ENCODE data around the gene WNT7A. TPM values are rescaled to one million over a fixed set of nuclear protein-coding genes. Genes with fewer than 3 reads are reported as not detected.

WNT7A gene
- total RNA-seq, 1 donor from 2014 or later: not detected

DNA sequence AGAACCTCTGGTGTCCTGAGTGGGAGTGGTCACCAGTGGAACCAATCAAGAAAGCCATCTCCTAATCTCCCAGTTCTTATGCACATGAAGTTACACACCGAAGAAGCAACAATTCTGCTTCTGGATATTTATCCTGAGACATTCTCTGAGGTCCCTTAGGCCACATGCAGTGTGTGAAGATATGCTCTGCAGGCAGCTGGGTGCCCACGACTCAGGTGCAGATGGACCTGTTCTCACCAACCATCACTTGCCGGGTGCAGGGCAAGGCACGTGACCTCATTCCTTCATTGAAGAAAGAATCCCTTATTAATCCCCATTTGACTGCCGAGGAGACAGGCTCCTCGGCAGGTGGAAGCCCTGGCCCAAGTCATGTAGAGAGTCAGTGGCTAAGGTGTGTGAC is 79.8 kb downstream of the WNT7A start:
- no peaks in the 10 kb centered on the region for H3K36me3 ChIP-seq
- H3K79me2 ChIP-seq (ENCODE audit: low read depth): no peaks in the 10 kb centered on the region
- H3K9me3 ChIP-seq (ENCODE audit: low read depth): no peaks in the 10 kb centered on the region
- Mint-ChIP-seq H3K27me3 (ENCODE audit: insufficient read depth, low read depth) (peaks cover 5% of the 10 kb centered on the region), H3K9me3 (peaks cover 3% of the 10 kb centered on the region), H3K4me3 (no peak overlapping the region), H3K36me3 (no peaks in the 10 kb centered on the region), H3K4me1 (peaks cover 19% of the 10 kb centered on the region), H3K27ac (peak overlapping the region; percentile 12)
- no peak overlapping the region for H3K9ac ChIP-seq
- H3K4me3 ChIP-seq: no peak overlapping the region
- no peak for DNase-seq (ENCODE audit: low spot score)
- H3K4me1 ChIP-seq: no peaks in the 10 kb centered on the region
- no peaks in the 10 kb centered on the region for H3F3A ChIP-seq (ENCODE audit: low read depth)
- no peak for TF ChIP-seq EZH2phosphoT487 (IDR thresholded peaks at IDR 0.05)
- TF ChIP-seq, protein P1, sequence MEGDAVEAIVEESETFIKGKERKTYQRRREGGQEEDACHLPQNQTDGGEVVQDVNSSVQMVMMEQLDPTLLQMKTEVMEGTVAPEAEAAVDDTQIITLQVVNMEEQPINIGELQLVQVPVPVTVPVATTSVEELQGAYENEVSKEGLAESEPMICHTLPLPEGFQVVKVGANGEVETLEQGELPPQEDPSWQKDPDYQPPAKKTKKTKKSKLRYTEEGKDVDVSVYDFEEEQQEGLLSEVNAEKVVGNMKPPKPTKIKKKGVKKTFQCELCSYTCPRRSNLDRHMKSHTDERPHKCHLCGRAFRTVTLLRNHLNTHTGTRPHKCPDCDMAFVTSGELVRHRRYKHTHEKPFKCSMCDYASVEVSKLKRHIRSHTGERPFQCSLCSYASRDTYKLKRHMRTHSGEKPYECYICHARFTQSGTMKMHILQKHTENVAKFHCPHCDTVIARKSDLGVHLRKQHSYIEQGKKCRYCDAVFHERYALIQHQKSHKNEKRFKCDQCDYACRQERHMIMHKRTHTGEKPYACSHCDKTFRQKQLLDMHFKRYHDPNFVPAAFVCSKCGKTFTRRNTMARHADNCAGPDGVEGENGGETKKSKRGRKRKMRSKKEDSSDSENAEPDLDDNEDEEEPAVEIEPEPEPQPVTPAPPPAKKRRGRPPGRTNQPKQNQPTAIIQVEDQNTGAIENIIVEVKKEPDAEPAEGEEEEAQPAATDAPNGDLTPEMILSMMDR (IDR thresholded peaks at IDR 0.05): no peak
- no peak for TF ChIP-seq EZH2 (IDR thresholded peaks at IDR 0.05)
- H3K27ac ChIP-seq: no peak overlapping the region
- no peak overlapping the region for H3K4me2 ChIP-seq
- no peaks in the 10 kb centered on the region for H4K20me1 ChIP-seq (ENCODE audit: low read depth)
- no peaks in the 10 kb centered on the region for H3K27me3 ChIP-seq
- no peak overlapping the region for H2AFZ ChIP-seq (replicated peaks)

DNA sequence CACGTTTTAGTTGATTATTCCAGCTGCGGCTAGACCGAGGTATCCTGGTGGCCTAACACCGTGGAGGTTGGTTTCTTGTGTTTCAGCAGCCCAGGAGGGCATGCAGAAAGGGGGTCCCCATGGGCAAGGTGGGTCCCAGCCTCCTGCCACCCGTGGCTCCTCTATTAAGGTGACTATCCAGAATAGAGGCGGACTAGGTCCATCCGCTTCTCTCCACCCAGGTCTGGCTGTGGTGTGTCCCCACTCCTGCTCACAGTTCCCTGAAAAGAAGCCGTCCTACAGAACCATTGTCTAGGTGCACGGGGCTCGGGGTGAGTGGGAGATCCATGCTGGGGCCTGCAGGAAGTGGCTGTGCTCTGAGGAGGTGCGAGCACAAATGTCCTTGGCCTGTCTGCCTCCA is 81.5 kb downstream of the WNT7A start:
- no peak for TF ChIP-seq EZH2phosphoT487 (IDR thresholded peaks at IDR 0.05)
- peak overlapping the region; percentile 73 for H3K27ac Mint-ChIP-seq
- H3K27me3 Mint-ChIP-seq (ENCODE audit: insufficient read depth, low read depth): peaks cover 3% of the 10 kb centered on the region
- DNase-seq (ENCODE audit: low spot score): no peak
- Histone ChIP-seq H3K27me3 (no peaks in the 10 kb centered on the region), H3K4me2 (no peak overlapping the region), H3K4me1 (no peaks in the 10 kb centered on the region), H3K9me3 (ENCODE audit: low read depth) (no peaks in the 10 kb centered on the region), H3K9ac (no peak overlapping the region), H3K27ac (no peak overlapping the region), H3K4me3 (no peak overlapping the region), H4K20me1 (ENCODE audit: low read depth) (no peaks in the 10 kb centered on the region), H3F3A (ENCODE audit: low read depth) (no peaks in the 10 kb centered on the region), H3K79me2 (ENCODE audit: low read depth) (no peaks in the 10 kb centered on the region), H2AFZ (replicated peaks) (no peak overlapping the region), H3K36me3 (no peaks in the 10 kb centered on the region)
- no peak overlapping the region for H3K4me3 Mint-ChIP-seq
- peaks cover 3% of the 10 kb centered on the region for H3K9me3 Mint-ChIP-seq
- H3K4me1 Mint-ChIP-seq: peaks cover 28% of the 10 kb centered on the region
- no peaks in the 10 kb centered on the region for H3K36me3 Mint-ChIP-seq

GRCh38 chr3:13796701-13797460 is 83.0 kb downstream of the WNT7A start:
- TF ChIP-seq EZH2phosphoT487 (IDR thresholded peaks at IDR 0.05) (no peak), EZH2 (IDR thresholded peaks at IDR 0.05) (no peak)
- TF ChIP-seq, protein P1 (IDR thresholded peaks at IDR 0.05): no peak
- Histone ChIP-seq H3K4me2 (no peak overlapping the region), H3K4me1 (no peaks in the 10 kb centered on the region), H3K9me3 (ENCODE audit: low read depth) (no peaks in the 10 kb centered on the region), H4K20me1 (ENCODE audit: low read depth) (no peaks in the 10 kb centered on the region), H3K36me3 (no peaks in the 10 kb centered on the region), H3K9ac (no peak overlapping the region), H3K4me3 (no peak overlapping the region), H3F3A (ENCODE audit: low read depth) (no peaks in the 10 kb centered on the region), H3K79me2 (ENCODE audit: low read depth) (no peaks in the 10 kb centered on the region), H3K27me3 (no peaks in the 10 kb centered on the region), H2AFZ (replicated peaks) (no peak overlapping the region), H3K27ac (no peak overlapping the region)
- H3K36me3 Mint-ChIP-seq: no peaks in the 10 kb centered on the region
- peak overlapping the region; percentile 89 for H3K27ac Mint-ChIP-seq
- peaks cover 3% of the 10 kb centered on the region for H3K9me3 Mint-ChIP-seq
- no peak for DNase-seq (ENCODE audit: low spot score)
- H3K4me1 Mint-ChIP-seq: peaks cover 39% of the 10 kb centered on the region
- peaks cover 9% of the 10 kb centered on the region for H3K27me3 Mint-ChIP-seq (ENCODE audit: insufficient read depth, low read depth)
- no peak overlapping the region for H3K4me3 Mint-ChIP-seq

DNA sequence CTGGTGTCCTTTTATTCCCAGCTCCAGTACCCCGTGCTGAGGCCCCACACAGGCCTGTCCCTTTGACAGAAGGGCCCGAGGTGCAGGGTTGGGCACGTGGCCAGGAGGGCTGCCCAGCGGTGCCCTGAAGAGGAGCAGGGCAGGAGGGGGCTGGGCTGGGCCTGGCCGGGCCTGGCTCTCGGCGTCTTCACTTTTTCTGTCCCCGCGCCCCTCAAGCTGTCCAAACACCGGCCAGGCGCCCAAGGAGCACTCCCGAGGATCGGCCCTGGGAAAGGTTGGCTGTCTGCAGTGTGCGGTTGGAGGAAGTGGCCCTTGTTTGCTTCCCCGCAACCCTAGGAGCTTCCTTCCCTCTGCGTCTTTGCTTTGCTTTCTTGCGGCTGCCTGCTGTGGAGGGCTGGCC is 84.1 kb downstream of the WNT7A start:
- Histone ChIP-seq H3K9me3 (ENCODE audit: low read depth) (no peaks in the 10 kb centered on the region), H3K4me3 (no peak overlapping the region), H3K79me2 (ENCODE audit: low read depth) (no peaks in the 10 kb centered on the region), H3K9ac (no peak overlapping the region), H3F3A (ENCODE audit: low read depth) (no peaks in the 10 kb centered on the region), H2AFZ (replicated peaks) (no peak overlapping the region), H3K36me3 (no peaks in the 10 kb centered on the region), H3K4me2 (no peak overlapping the region), H3K27ac (no peak overlapping the region), H3K4me1 (peaks cover 4% of the 10 kb centered on the region), H4K20me1 (ENCODE audit: low read depth) (no peaks in the 10 kb centered on the region), H3K27me3 (no peaks in the 10 kb centered on the region)
- Mint-ChIP-seq H3K4me1 (peaks cover 49% of the 10 kb centered on the region), H3K27me3 (ENCODE audit: insufficient read depth, low read depth) (peaks cover 13% of the 10 kb centered on the region), H3K9me3 (peaks cover 3% of the 10 kb centered on the region), H3K36me3 (no peaks in the 10 kb centered on the region), H3K4me3 (no peak overlapping the region), H3K27ac (peak overlapping the region; percentile 89)
- TF ChIP-seq EZH2 (IDR thresholded peaks at IDR 0.05) (no peak), EZH2phosphoT487 (IDR thresholded peaks at IDR 0.05) (no peak)
- TF ChIP-seq, protein P1 (IDR thresholded peaks at IDR 0.05): no peak
- no peak for DNase-seq (ENCODE audit: low spot score)

All from neural progenitor cell (in vitro differentiated cells).